ENCODE measurements around the gene BCL2L13. TPM values are rescaled to one million over a fixed set of nuclear protein-coding genes. Genes with fewer than 3 reads are reported as not detected.

The BCL2L13 gene
- total RNA-seq, 5 donors from 2014 or later (not counting 1 experiment from before 2014, with no cell fraction given) = 22.5 to 32.9 (median 31.4) TPM

DNA sequence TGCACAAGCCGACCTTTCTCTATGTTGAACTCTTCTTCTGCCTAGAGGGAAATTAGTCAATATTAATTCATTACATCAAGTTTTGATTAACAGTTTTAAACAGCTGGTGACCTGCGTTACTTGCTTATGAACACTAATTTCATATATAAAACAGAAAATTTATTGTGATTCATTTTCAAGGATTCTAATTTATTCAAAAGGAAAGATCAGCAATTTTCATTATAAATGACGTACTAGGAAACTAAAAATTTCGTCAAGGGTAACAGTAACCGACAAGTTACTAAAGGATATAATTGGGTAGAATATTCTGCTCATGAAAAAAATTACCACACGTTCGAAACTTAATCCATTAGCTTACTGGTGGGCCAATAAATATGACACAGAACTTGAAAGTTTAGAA is 25.3 kb upstream of the BCL2L13 start:
- H3K36me3 ChIP-seq (ENCODE audit: control insufficient read depth in 2 of 2, extremely low read depth in 1 of 2, insufficient read depth in 1 of 2, low read length in 1 of 2) = peaks cover 0 to 59% of the 10 kb centered on the region in 2 donors
- WGBS (ENCODE audit: insufficient coverage) = no CpG with 5 or more reads among the region's 7 CpGs
- POLR2A ChIA-PET = no interaction called here

DNA sequence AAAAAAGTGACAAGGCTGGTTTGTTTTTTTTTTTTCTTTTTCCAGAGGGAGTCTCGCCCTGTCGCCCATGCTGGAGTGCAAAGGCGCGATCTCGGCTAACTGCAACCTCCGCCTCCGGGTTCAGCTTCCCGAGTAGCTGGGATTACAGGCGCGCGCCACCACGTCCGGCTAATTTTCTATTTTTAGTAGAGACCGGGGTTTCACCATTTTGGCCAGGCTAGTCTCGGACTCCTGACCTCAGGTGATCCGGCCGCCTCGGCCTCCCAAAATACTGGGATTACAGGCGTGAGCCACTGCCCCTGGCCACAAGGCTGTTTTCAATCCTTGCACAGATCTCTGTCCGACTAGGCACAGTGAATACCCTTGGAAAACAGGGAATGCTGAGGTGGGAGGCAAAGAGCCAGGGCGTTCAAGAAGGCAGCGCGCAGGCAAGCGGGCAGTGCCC is 10.6 kb upstream of the BCL2L13 start:
- DNase-seq = no peak
- Histone ChIP-seq H3K4me1 (ENCODE audit: control insufficient read depth in 1 of 2, extremely low read depth in 1 of 2, insufficient read depth in 2 of 2, low read length in 2 of 2) (peaks cover 9 to 39% of the 10 kb centered on the region in 2 experiments), H3K27ac (ENCODE audit: low read length) (peak overlapping the region; percentile 76), H3K27me3 (replicated peaks in 1 of 2; ENCODE audit: control insufficient read depth in 2 of 2, extremely low read depth in 1 of 2, insufficient read depth in 2 of 2, low read length in 1 of 2) (no peaks in the 10 kb centered on the region), H3K36me3 (ENCODE audit: control insufficient read depth in 2 of 2, extremely low read depth in 1 of 2, insufficient read depth in 1 of 2, low read length in 1 of 2) (peaks cover 3 to 13% of the 10 kb centered on the region in 2 donors), H3K4me3 (ENCODE audit: control insufficient read depth in 1 of 2, extremely low read depth in 1 of 2, low read length in 1 of 2) (peak overlapping the region; percentile 89 to 100), H3K9me3 (no peaks in the 10 kb centered on the region)
- no peak for ATAC-seq (replicated peaks in 1 of 4)
- Mint-ChIP-seq H3K4me1 (peaks cover 32 to 43% (median 40%) of the 10 kb centered on the region in 3 donors), H3K36me3 (peaks cover 4% of the 10 kb centered on the region), H3K9me3 (no peaks in the 10 kb centered on the region), H3K27ac (peak overlapping the region; percentile 92 to 96), H3K27me3 (no peaks in the 10 kb centered on the region), H3K4me3 (peak overlapping the region; percentile 89 to 98 (median 94))
- WGBS (ENCODE audit: insufficient coverage) = 6% methylated on average over 23 of the region's 24 CpGs
- POLR2A ChIA-PET = interaction anchor here in 1 of 2 donors (0.6 to 1.3 kb wide), 2 partner anchors 9 to 16 kb away, joined by 11 to 13 read pairs; no protein-coding TSS in a partner anchor
- CTCF ChIA-PET = interaction anchor here in 1 of 2 donors (0.7 kb wide), 1 partner anchor 40 kb away, joined by 3 read pairs; no protein-coding TSS in a partner anchor

More for the DNA sequence above, 25.3 kb upstream of the BCL2L13 start:
- peaks cover 26% of the 10 kb centered on the region for H3K36me3 Mint-ChIP-seq
- Histone ChIP-seq H3K4me1 (ENCODE audit: control insufficient read depth in 1 of 2, extremely low read depth in 1 of 2, insufficient read depth in 2 of 2, low read length in 2 of 2) (no peaks in the 10 kb centered on the region), H3K9me3 (no peaks in the 10 kb centered on the region), H3K27me3 (replicated peaks in 1 of 2; ENCODE audit: control insufficient read depth in 2 of 2, extremely low read depth in 1 of 2, insufficient read depth in 2 of 2, low read length in 1 of 2) (no peaks in the 10 kb centered on the region), H3K27ac (ENCODE audit: low read length) (no peak overlapping the region), H3K4me3 (ENCODE audit: control insufficient read depth in 1 of 2, extremely low read depth in 1 of 2, low read length in 1 of 2) (no peak overlapping the region)
- peaks cover 5 to 13% (median 5%) of the 10 kb centered on the region in 3 donors for H3K4me1 Mint-ChIP-seq
- H3K9me3 Mint-ChIP-seq = no peaks in the 10 kb centered on the region
- no peak overlapping the region for H3K27ac Mint-ChIP-seq
- no peak for DNase-seq
- H3K27me3 Mint-ChIP-seq = no peaks in the 10 kb centered on the region
- no peak for ATAC-seq (replicated peaks in 1 of 4)
- H3K4me3 Mint-ChIP-seq = no peak overlapping the region
- CTCF ChIA-PET = no interaction called here

DNA sequence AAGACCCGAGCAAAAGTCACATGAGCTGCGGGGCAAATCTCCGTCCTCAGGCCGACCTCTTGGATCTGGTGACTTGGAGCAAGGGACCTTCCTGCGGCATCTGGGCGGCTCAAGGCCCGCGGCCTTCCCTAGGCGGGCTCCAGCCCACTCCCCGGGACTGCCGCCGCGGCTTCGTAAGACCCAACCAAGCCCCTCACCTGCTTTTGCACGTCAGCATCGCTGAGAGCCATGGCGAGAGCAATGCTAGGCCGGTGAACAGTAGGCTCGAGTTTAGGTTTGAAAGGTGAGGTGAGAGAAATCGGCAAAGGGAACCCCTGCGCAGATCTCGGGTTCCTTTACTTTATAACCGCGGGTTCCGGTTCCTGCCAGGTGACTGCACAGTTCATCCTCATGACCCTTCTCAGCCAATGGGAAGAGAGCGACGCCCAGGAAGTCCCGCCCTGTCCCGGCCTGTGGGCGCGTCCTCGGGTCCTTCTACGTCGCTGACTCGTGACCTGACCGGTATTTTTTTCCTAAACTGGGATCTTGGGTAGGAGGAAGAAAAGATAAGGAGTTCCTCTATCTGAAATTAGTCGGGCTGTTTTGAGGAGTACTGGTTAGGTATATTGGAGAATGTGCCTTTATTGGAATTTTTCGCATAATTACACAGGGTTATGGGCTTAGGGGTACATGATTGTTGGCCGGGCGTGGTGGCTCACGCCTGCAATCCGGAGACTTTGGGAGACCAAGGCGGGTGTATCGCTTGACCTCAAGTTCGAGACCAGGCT is 10.0 kb upstream of the BCL2L13 start, which contains the start of gene ATP6V1E1:
Gene ATP6V1E1, minus strand, starts transcription at position 344 of the 767 bp plus-strand sequence. Its CDS starts 114 bp downstream, at position 230.
- CTCF ChIA-PET = interaction anchor here in 1 of 2 donors (0.8 kb wide), 1 partner anchor 11 kb away, joined by 3 read pairs; no protein-coding TSS in a partner anchor
- peak; percentile 100 for ATAC-seq (replicated peaks in 1 of 4)
- Histone ChIP-seq H3K27ac (ENCODE audit: low read length) (peak within 1 kb of the TSS; percentile 76), H3K4me3 (ENCODE audit: control insufficient read depth in 1 of 2, extremely low read depth in 1 of 2, low read length in 1 of 2) (peak within 1 kb of the TSS; percentile 89 to 100), H3K27me3 (replicated peaks in 1 of 2; ENCODE audit: control insufficient read depth in 2 of 2, extremely low read depth in 1 of 2, insufficient read depth in 2 of 2, low read length in 1 of 2) (no peaks in the 10 kb centered on the region), H3K36me3 (ENCODE audit: control insufficient read depth in 2 of 2, extremely low read depth in 1 of 2, insufficient read depth in 1 of 2, low read length in 1 of 2) (peaks cover 2 to 10% of the 10 kb centered on the region in 2 donors), H3K4me1 (ENCODE audit: control insufficient read depth in 1 of 2, extremely low read depth in 1 of 2, insufficient read depth in 2 of 2, low read length in 2 of 2) (peaks cover 9 to 39% of the 10 kb centered on the region in 2 experiments), H3K9me3 (no peaks in the 10 kb centered on the region)
- Mint-ChIP-seq H3K27ac (peak within 1 kb of the TSS; percentile 92 to 96), H3K27me3 (no peaks in the 10 kb centered on the region), H3K4me1 (peaks cover 30 to 38% (median 36%) of the 10 kb centered on the region in 3 donors), H3K36me3 (peaks cover 4% of the 10 kb centered on the region), H3K9me3 (no peaks in the 10 kb centered on the region), H3K4me3 (peak within 1 kb of the TSS; percentile 89 to 98 (median 94))
- POLR2A ChIA-PET = interaction anchor here in 1 of 2 donors (0.6 to 1.3 kb wide), 2 partner anchors 8 to 17 kb away, joined by 11 to 13 read pairs; no protein-coding TSS in a partner anchor
- DNase-seq = peak; percentile 85 to 98 (median 93)
- under 1% methylated on average over 24 of the region's 45 CpGs for WGBS (ENCODE audit: insufficient coverage)

DNA sequence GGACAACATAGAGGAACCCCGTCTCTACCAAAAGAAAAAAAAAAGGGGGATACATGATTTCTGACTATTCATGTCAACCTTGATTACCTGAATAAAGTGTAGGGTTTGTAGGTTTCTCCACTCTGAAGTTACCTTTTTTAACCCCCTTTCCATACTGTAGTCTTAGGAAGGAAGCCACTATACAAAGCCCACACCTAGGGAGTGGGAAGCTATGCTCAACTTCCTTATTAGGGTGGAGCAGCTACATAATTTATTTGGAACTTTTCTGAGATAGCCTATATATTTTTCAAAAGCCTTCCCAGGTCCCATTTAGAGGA is 9.4 kb upstream of the BCL2L13 start:
- Histone ChIP-seq H3K27me3 (replicated peaks in 1 of 2; ENCODE audit: control insufficient read depth in 2 of 2, extremely low read depth in 1 of 2, insufficient read depth in 2 of 2, low read length in 1 of 2) (no peaks in the 10 kb centered on the region), H3K36me3 (ENCODE audit: control insufficient read depth in 2 of 2, extremely low read depth in 1 of 2, insufficient read depth in 1 of 2, low read length in 1 of 2) (peaks cover 0 to 8% of the 10 kb centered on the region in 2 donors), H3K4me1 (ENCODE audit: control insufficient read depth in 1 of 2, extremely low read depth in 1 of 2, insufficient read depth in 2 of 2, low read length in 2 of 2) (peaks cover 9 to 39% of the 10 kb centered on the region in 2 experiments), H3K4me3 (ENCODE audit: control insufficient read depth in 1 of 2, extremely low read depth in 1 of 2, low read length in 1 of 2) (peak overlapping the region; percentile 89 to 100), H3K27ac (ENCODE audit: low read length) (peak overlapping the region; percentile 76), H3K9me3 (no peaks in the 10 kb centered on the region)
- Mint-ChIP-seq H3K4me1 (peaks cover 25 to 33% (median 30%) of the 10 kb centered on the region in 3 donors), H3K27me3 (no peaks in the 10 kb centered on the region), H3K4me3 (peak overlapping the region; percentile 89 to 98 (median 94)), H3K27ac (peak overlapping the region; percentile 92 to 96), H3K9me3 (no peaks in the 10 kb centered on the region), H3K36me3 (no peaks in the 10 kb centered on the region)
- ChIA-PET POLR2A (no interaction called here), CTCF (interaction anchor here in 1 of 2 donors (0.8 kb wide), 1 partner anchor 10 kb away, joined by 3 read pairs; no protein-coding TSS in a partner anchor)
- no CpG with 5 or more reads among the region's 1 CpG for WGBS (ENCODE audit: insufficient coverage)
- ATAC-seq (replicated peaks in 1 of 4) = no peak
- DNase-seq = no peak

DNA sequence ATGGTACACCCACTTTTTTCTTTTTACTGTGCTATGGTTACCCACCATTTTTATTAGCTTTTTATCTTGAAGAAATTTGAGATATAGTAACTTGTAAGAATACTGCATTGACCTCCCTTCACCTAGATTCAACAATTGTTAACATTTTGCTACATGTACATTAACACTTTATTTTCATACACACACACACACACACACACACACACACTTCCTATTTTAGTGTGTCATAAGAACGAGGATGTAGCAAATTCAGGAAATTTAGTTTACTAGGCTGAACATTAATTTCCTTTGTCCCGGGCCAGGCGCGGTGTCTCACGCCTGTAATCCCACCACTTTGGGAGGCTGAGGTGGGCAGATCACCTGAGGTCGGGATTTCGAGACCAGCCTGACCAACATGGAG is 8.9 kb upstream of the BCL2L13 start:
- ATAC-seq (replicated peaks in 1 of 4) (no peak), DNase-seq (no peak)
- Histone ChIP-seq H3K36me3 (ENCODE audit: control insufficient read depth in 2 of 2, extremely low read depth in 1 of 2, insufficient read depth in 1 of 2, low read length in 1 of 2) (peaks cover 0 to 5% of the 10 kb centered on the region in 2 donors), H3K4me3 (ENCODE audit: control insufficient read depth in 1 of 2, extremely low read depth in 1 of 2, low read length in 1 of 2) (no peak overlapping the region), H3K27ac (ENCODE audit: low read length) (peak overlapping the region; percentile 76), H3K27me3 (replicated peaks in 1 of 2; ENCODE audit: control insufficient read depth in 2 of 2, extremely low read depth in 1 of 2, insufficient read depth in 2 of 2, low read length in 1 of 2) (no peaks in the 10 kb centered on the region), H3K9me3 (no peaks in the 10 kb centered on the region), H3K4me1 (ENCODE audit: control insufficient read depth in 1 of 2, extremely low read depth in 1 of 2, insufficient read depth in 2 of 2, low read length in 2 of 2) (peaks cover 9 to 34% of the 10 kb centered on the region in 2 experiments)
- Mint-ChIP-seq H3K9me3 (no peaks in the 10 kb centered on the region), H3K36me3 (no peaks in the 10 kb centered on the region), H3K4me3 (peak overlapping the region in 2 of 3 donors; percentile 34 to 94), H3K27ac (peak overlapping the region in 1 of 2 donors; percentile 28), H3K4me1 (peaks cover 21 to 30% (median 27%) of the 10 kb centered on the region in 3 donors), H3K27me3 (no peaks in the 10 kb centered on the region)
- POLR2A ChIA-PET = no interaction called here
- CTCF ChIA-PET = interaction anchor here in 1 of 2 donors (0.8 kb wide), 1 partner anchor 10 kb away, joined by 3 read pairs; no protein-coding TSS in a partner anchor
- WGBS (ENCODE audit: insufficient coverage) = no CpG with 5 or more reads among the region's 7 CpGs

DNA sequence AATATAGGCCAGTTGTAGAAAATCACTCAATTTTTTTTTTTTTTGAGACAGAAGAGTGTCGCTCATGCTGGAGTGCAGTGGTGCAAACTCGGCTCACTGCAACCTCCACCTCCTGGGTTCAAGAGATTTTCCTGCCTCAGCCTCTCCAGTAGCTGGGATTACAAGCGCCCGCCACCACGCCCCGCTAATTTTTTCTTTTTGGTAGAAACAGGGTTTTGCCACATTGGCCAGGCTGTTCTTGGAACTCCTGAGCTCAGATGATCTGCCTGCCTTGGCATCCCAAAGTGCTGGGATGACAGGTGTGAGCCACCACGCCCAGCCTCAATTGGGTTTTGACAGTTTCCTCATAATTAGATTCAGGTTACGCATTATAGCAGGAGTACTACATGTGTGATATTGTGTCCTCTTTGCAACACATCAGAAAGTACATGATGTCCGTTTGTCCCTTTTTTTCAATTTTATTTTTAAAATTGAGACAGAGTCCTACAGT is 7.4 kb upstream of the BCL2L13 start:
- WGBS (ENCODE audit: insufficient coverage) = 100% methylated on average over 2 of the region's 9 CpGs
- CTCF ChIA-PET = no interaction called here
- Histone ChIP-seq H3K4me1 (ENCODE audit: control insufficient read depth in 1 of 2, extremely low read depth in 1 of 2, insufficient read depth in 2 of 2, low read length in 2 of 2) (peaks cover 9 to 26% of the 10 kb centered on the region in 2 experiments), H3K4me3 (ENCODE audit: control insufficient read depth in 1 of 2, extremely low read depth in 1 of 2, low read length in 1 of 2) (no peak overlapping the region), H3K27ac (ENCODE audit: low read length) (no peak overlapping the region), H3K9me3 (no peaks in the 10 kb centered on the region), H3K27me3 (replicated peaks in 1 of 2; ENCODE audit: control insufficient read depth in 2 of 2, extremely low read depth in 1 of 2, insufficient read depth in 2 of 2, low read length in 1 of 2) (no peaks in the 10 kb centered on the region), H3K36me3 (ENCODE audit: control insufficient read depth in 2 of 2, extremely low read depth in 1 of 2, insufficient read depth in 1 of 2, low read length in 1 of 2) (no peaks in the 10 kb centered on the region)
- H3K4me1 Mint-ChIP-seq = peaks cover 9 to 18% (median 15%) of the 10 kb centered on the region in 3 donors
- H3K27ac Mint-ChIP-seq = peak overlapping the region in 1 of 2 donors; percentile 11
- POLR2A ChIA-PET = interaction anchor here (0.6 to 0.7 kb wide), 4 partner anchors 12 to 1491 kb away, joined by 3 to 6 read pairs (median 4); partner anchors contain the start of gene DGCR2 (in 1 of the 2)
- ATAC-seq (replicated peaks in 1 of 4) (no peak), DNase-seq (no peak)
- H3K36me3 Mint-ChIP-seq = no peaks in the 10 kb centered on the region
- peak overlapping the region in 1 of 3 donors; percentile 26 for H3K4me3 Mint-ChIP-seq
- no peaks in the 10 kb centered on the region for H3K27me3 Mint-ChIP-seq
- no peaks in the 10 kb centered on the region for H3K9me3 Mint-ChIP-seq
